SH-SY5Y (cell line): ENCODE measurements around the gene EGFR.

ENCODE experiments used
- GATA2 ChIP-seq: IDR thresholded peaks from 2 replicates; pipeline ENCODE4 v1.6.1; 2011; ENCODE audit warnings: mild to moderate bottlenecking, low read depth, low read length
- GATA3 ChIP-seq: IDR thresholded peaks from 2 replicates; pipeline ENCODE4 v1.6.1; 2011; ENCODE audit warnings: low read depth, mild to moderate bottlenecking, low read length, moderate library complexity

DNA sequence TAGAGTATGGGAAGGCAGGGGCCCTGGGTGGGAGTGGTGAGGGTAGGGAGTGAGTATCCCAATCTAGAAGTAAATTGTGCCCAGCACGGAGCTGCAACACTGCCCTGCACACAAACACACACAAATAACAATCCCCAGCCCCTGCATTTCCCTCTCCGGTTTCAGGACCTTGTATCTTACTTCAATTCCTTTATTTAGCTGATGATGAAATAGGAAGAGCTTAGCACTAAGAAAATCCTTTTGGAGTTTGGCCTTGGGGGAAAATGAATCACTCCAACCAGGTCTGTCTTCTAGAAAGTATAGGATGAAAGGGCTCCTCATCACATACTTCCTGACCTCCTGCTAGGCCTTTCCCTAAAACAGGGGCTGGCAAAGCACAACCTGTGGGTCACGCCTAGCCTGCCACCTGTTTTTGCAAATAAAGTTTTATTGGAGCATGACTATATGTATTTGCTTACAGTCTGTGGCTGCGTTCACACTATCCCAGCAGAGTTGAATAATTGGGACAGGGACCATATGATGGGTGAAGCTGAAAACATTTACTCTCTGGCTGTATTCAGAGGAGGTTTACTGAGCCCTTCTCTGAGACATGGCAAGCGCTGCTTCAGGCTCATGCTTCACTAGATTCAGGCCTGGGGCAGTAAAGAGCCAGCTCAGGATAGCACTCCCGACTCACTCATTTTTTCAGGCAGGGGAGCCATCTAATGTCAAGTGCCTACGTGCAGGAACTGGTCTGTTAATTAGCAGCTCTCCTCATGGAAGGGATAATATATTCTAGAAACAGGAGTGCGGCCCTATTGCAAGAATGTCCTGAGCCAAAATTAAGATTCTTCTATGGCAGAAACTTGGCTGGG, 111.0 kb downstream of the EGFR start:
- TF ChIP-seq GATA3 (no peak), GATA2 (no peak)
